Adrenal gland (tissue), 12 donors: ENCODE results near the gene JARID2. TPM values are rescaled to one million over a fixed set of nuclear protein-coding genes. Genes with fewer than 3 reads are reported as not detected.
"Not testable (repeated sequence)": the region's sequence is repeated elsewhere in the genome, so short reads cannot be mapped to it uniquely, and the experiment has no call there.

Experiments
- DNase-seq, 7 donors: peaks; one replicate each; pipeline ENCODE4 v3.0.0-alpha.2; 2019 to 2020
- H3K27ac ChIP-seq, 5 donors: fragments of 200-600 bp; sonication (generic) in 4 of 5; 1 replicate in 3 of 5; 2 replicates in 2 of 5; pipeline versions ENCODE4 v1.5.1 to v1.8.0; 2016 to 2020; ENCODE audit warnings: mild to moderate bottlenecking in 1 of 5
- H3K27me3 ChIP-seq: fragments of 200-600 bp; 2 replicates; pipeline ENCODE4 v1.8.0; 2021
- H3K36me3 ChIP-seq, 2 donors: fragments of 200-600 bp; replicated peaks in 1 of 2; 1 replicate in 1 of 2; 2 replicates in 1 of 2; pipeline versions ENCODE4 v1.5.1 to v1.8.0; 2018 to 2022
- H3K4me1 ChIP-seq, 2 donors: fragments of 200-600 bp; replicated peaks in 1 of 2; 1 replicate in 1 of 2; 2 replicates in 1 of 2; pipeline versions ENCODE4 v1.5.1 to v1.8.0; 2018 to 2021
- H3K4me3 ChIP-seq, 4 donors: fragments of 200-600 bp; sonication (generic) in 3 of 4; one replicate each; pipeline ENCODE4 v1.5.1; 2016 to 2018
- H3K9me3 ChIP-seq, 3 donors: fragments of 200-600 bp; sonication (generic) in 1 of 3; replicated peaks in 1 of 3; 1 replicate in 2 of 3; 2 replicates in 1 of 3; pipeline versions ENCODE4 v1.5.1 to v1.8.0; 2016 to 2021
- POLR2A ChIP-seq, 2 donors: fragments of 450-650 bp; IDR thresholded peaks; one replicate each; pipeline ENCODE4 v1.6.1; 2017; ENCODE audit warnings: antibody characterized with exemption in 2 of 2, mild to moderate bottlenecking in 2 of 2, moderate library complexity in 1 of 2
- WGBS, 4 donors: extraction: QIAGEN DNeasy Blood & Tissue Kit in 2 of 4; methylation state at CpG; one replicate each; pipeline versions ENCODE4 v1.1.5 to v1.1.7; 2013 to 2017; 5-methylcytosine and 5-hydroxymethylcytosine counted together
- intact Hi-C, 2 donors: fragments of 100-400 bp; cut with DNase I; formaldehyde crosslinking; loops; one replicate each; pipeline versions ENCODE4 v1.14.1 to v1.15.0; 2022 to 2023
- polyA plus RNA-seq, 3 donors: library from polyadenylated mRNA; stranded (reverse); fragments of 200-250 nt in 2 of 3; fragments of 350-450 nt in 1 of 3; fragmentation: Illumina TruSeq in 1 of 3; extraction: RNeasy Lipid Tissue Mini Kit (QIAGEN cat#74804) in 1 of 3; gene quantifications; one replicate each; pipeline ENCODE4 v1.2.3, GENCODE V29; 2013 to 2014
- total RNA-seq, 9 donors: library from RNA; depleted of rRNA in 4 of 9; stranded (reverse); fragments of >200 nt in 4 of 9; fragments of 120-200 nt in 1 of 9; fragmentation: NEBNext Ultra II Directional in 1 of 9; extraction: Animal tissue kit (Norgen Biotek cat#: 25700) in 1 of 9; gene quantifications; one replicate each; pipeline versions ENCODE4 v1.1.0 to v1.2.4, GENCODE V29; 2013 to 2023
- TF ChIP-seq, protein P1 (sequence below), 6 experiments: fragments of 450-650 bp in 4 of 6; fragments of 200-600 bp in 2 of 6; sonication (generic) in 1 of 6; IDR thresholded peaks; 1 replicate in 5 of 6; 2 replicates in 1 of 6; pipeline versions ENCODE4 v1.5.1 to v1.8.0; 2016 to 2021; ENCODE audit warnings: antibody characterized with exemption in 6 of 6, mild to moderate bottlenecking in 2 of 6, moderate library complexity in 1 of 6
- donor health status: healthy with polysubstance abuse.
- donor health status: Bipolar disorder and iron deficiency.
- donor health status: DM: yes; HTN: yes; CAD: no.
- donor health status: DM: no; HTN: no; CAD: no.
- donor health status: DM: no; HTN: no; CAD: no.
- donor health status: DM: yes; HTN: yes; CAD: no.

JARID2 gene
- total and polyA plus RNA-seq, 12 donors: 3.0 to 13.6 (median 8.2) TPM

DNA sequence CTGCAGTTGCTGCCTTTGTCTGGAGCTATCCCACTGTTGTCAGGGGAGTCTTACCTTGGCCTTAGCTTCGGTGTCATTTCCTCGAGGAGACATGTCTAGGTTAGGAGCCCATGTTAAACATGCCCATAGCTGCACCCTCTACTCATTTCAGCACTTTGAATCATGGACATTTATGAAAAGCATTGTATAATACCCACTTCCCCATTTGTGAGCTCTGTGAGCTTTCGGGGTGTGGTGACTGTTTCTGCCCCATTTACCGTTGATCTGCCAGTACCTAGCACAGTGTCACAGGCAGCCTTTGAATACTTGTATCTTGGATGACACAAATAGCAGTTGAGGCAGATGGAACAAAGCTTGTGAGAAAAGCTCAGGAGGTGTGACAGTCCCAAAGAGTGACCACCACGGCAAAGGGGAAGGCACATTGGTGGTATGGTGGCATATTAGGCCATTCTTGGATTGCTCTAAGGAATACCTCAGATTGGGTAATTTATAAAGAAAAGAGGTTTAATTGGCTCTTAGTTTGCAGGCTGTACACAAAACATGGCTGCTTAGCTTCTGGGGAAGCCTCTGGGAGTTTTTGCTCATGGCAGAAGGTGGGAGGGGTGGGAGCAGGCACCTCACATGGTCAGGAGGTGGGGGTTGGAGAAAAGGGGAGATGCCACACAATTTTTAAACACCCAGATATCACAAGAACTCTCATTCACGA is 42.0 kb downstream of the JARID2 start:
- intact Hi-C loops: no loop called here
- TF ChIP-seq, protein P1, sequence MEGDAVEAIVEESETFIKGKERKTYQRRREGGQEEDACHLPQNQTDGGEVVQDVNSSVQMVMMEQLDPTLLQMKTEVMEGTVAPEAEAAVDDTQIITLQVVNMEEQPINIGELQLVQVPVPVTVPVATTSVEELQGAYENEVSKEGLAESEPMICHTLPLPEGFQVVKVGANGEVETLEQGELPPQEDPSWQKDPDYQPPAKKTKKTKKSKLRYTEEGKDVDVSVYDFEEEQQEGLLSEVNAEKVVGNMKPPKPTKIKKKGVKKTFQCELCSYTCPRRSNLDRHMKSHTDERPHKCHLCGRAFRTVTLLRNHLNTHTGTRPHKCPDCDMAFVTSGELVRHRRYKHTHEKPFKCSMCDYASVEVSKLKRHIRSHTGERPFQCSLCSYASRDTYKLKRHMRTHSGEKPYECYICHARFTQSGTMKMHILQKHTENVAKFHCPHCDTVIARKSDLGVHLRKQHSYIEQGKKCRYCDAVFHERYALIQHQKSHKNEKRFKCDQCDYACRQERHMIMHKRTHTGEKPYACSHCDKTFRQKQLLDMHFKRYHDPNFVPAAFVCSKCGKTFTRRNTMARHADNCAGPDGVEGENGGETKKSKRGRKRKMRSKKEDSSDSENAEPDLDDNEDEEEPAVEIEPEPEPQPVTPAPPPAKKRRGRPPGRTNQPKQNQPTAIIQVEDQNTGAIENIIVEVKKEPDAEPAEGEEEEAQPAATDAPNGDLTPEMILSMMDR (IDR thresholded peaks at IDR 0.05): no peak
- no peak for TF ChIP-seq POLR2A (IDR thresholded peaks at IDR 0.05)
- 64 to 79% (median 74%) methylated on average over 6 of the region's 6 CpGs for WGBS, 4 donors
- Histone ChIP-seq H3K27me3 (no peaks in the 10 kb centered on the region), H3K4me3 (no peak overlapping the region), H3K27ac (no peak overlapping the region), H3K4me1 (peaks cover 13 to 19% of the 10 kb centered on the region in 2 donors), H3K9me3 (no peaks in the 10 kb centered on the region), H3K36me3 (no peaks in the 10 kb centered on the region)
- DNase-seq: peak in 1 of 7 donors; percentile 30

DNA sequence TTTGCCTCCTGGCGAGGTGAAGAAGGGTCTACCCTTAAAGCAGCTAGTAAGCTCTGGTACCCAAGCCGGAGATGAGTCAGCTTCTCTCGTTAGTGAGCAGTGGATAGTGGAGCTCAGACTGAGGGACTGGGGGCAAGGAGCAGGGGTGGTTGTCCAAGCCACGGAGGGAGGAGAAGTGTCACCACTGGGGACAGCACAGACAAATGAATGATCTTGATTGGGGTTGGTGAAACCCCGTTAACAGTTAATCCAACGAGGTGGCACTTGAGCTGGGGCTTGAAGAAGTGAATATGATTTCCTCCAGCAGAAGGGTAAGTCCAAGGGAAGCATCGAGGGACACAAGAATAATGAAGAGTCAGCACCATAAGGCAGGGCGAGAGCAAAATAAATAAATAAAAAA is 43.0 kb downstream of the JARID2 start:
- intact Hi-C loops: no loop called here
- peak in 1 of 7 donors; percentile 29 for DNase-seq
- 82 to 88% (median 85%) methylated on average over 8 of the region's 8 CpGs for WGBS, 4 donors

DNA sequence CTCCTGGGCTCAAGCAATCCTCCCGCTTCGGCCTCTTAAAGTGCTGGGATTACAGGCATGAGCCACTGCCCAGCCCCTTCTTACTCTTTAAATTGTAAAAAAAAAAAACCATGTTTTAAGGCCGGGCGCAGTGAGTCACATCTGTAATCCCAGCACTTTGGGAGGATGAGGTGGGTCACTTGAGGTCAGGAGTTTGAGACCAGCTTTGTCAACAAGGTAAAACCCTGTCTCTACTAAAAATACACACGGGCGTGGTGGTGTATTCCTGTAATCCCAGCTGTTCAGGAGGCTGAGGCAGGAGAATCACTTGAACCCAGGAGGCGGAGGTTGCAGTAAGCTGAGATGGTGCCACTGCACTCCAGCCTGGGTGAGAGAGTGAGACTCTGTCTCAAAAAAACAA is 43.6 kb downstream of the JARID2 start:
- 59 to 70% (median 69%) methylated on average over 7 of the region's 7 CpGs for WGBS, 4 donors
- H3K36me3 ChIP-seq, H3K4me3 ChIP-seq, H3K27ac ChIP-seq, H3K27me3 ChIP-seq, intact Hi-C loops, H3K9me3 ChIP-seq: not testable (repeated sequence)
- DNase-seq: peak in 5 of 7 donors; percentile 30 to 57 (median 37)
- H3K4me1 ChIP-seq: peaks cover 13 to 19% of the 10 kb centered on the region in 2 donors

More for the DNA sequence above, 43.0 kb downstream of the JARID2 start:
- Histone ChIP-seq H3K4me1 (peaks cover 13 to 19% of the 10 kb centered on the region in 2 donors), H3K27me3 (no peaks in the 10 kb centered on the region), H3K4me3 (no peak overlapping the region), H3K36me3 (no peaks in the 10 kb centered on the region), H3K9me3 (no peaks in the 10 kb centered on the region), H3K27ac (no peak overlapping the region)
- no peak for TF ChIP-seq POLR2A (IDR thresholded peaks at IDR 0.05)
- TF ChIP-seq, protein P1 (IDR thresholded peaks at IDR 0.05): no peak

DNA sequence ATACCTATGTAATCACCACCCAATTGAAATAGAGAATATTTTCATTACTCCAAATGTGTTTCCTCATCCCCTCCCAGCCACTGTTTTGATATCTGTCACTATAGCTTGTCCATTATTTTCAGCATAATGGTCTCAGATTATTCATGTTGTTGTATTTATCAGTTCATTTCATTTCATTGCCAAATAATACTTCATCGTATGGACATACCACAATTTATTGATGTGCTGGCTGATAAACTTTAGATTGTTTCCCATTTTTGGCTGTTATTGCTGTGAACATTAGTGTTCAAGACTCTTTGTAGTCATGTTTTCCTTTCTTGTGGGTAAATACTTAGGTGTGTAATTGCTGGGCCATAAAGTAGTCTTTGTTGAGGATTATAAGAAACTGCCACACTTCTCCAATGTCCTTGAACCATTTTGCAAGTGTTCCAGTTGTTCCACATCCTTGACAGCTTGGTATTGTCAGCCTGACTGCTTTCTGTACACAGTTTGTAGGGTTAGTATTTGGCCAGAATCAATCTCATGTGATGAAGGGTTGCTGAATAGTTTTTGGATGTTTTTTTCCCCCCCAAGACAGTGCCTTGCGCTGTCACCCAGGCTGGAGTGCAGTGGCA is 44.3 kb downstream of the JARID2 start:
- no peak for TF ChIP-seq POLR2A (IDR thresholded peaks at IDR 0.05)
- TF ChIP-seq, protein P1 (IDR thresholded peaks at IDR 0.05): no peak
- Histone ChIP-seq H3K9me3 (no peaks in the 10 kb centered on the region), H3K36me3 (no peaks in the 10 kb centered on the region), H3K4me1 (peaks cover 13 to 19% of the 10 kb centered on the region in 2 donors), H3K4me3 (no peak overlapping the region), H3K27ac (peak overlapping the region in 1 of 5 donors; percentile 42), H3K27me3 (no peaks in the 10 kb centered on the region)
- 57 to 75% (median 71%) methylated on average over 2 of the region's 2 CpGs for WGBS, 4 donors
- no peak for DNase-seq
- intact Hi-C loops: no loop called here
